HEK293 (cell line): ENCODE measurements around the gene SLC39A1.

Source experiments
- CTCF ChIA-PET: fragments of 350-600 bp; formaldehyde crosslinking; extraction: SDS; loops from one replicate; lab custom pipeline; 2021; ENCODE audit warnings: antibody characterized with exemption; lab: Yijun Ruan, JAX
- POLR2A ChIA-PET: fragments of 300-600 bp; formaldehyde crosslinking; extraction: SDS; loops from one replicate; lab custom pipeline; 2020; ENCODE audit warnings: antibody characterized with exemption, inconsistent platforms; lab: Yijun Ruan, JAX
- H3K27ac ChIP-seq: fragments of 200-500 bp; sonication (Bioruptor generic); 2 replicates; pipeline ENCODE4 v1.5.1; 2014; ENCODE audit warnings: low read depth, low read length, control low read depth, inconsistent platforms; ENCODE audit errors: extremely low read depth
- H3K36me3 ChIP-seq, 2 experiments: fragments of 200-500 bp in 1 of 2; sonication (Bioruptor generic) in 1 of 2; 1 replicate in 1 of 2; 2 replicates in 1 of 2; pipeline ENCODE4 v1.5.1; 2014 to 2017; ENCODE audit warnings: inconsistent platforms in 2 of 2, low read length in 2 of 2; ENCODE audit not compliant: control insufficient read depth in 2 of 2, insufficient read depth in 1 of 2
- H3K4me1 ChIP-seq: fragments of 200-500 bp; sonication (Bioruptor generic); 2 replicates; pipeline ENCODE4 v1.5.1; 2014; ENCODE audit warnings: mild to moderate bottlenecking, low read length, inconsistent platforms; ENCODE audit not compliant: control insufficient read depth, insufficient read depth
- H3K4me3 ChIP-seq: 2 replicates; pipeline ENCODE4 v1.5.1; 2011; ENCODE audit warnings: low read depth, mild to moderate bottlenecking, control low read depth, low read length, moderate library complexity
- H3K9me3 ChIP-seq: fragments of 200-500 bp; sonication (Bioruptor generic); 2 replicates; pipeline ENCODE4 v1.5.1; 2014; ENCODE audit warnings: low read depth, low read length, inconsistent platforms; ENCODE audit not compliant: control insufficient read depth, insufficient read depth
- ATF2 ChIP-seq: fragments of 450-650 bp; formaldehyde crosslinking; IDR thresholded peaks from 2 replicates; pipeline ENCODE4 v1.5.1; 2016; ENCODE audit warnings: missing biosample characterization, missing genetic modification characterization, low read depth
- BCL11B ChIP-seq: fragments of 450-650 bp; formaldehyde crosslinking; IDR thresholded peaks from 2 replicates; pipeline ENCODE4 v1.5.1; 2016; ENCODE audit warnings: low read depth, missing biosample characterization, missing genetic modification characterization
- GLIS1 ChIP-seq: fragments of 450-650 bp; formaldehyde crosslinking; IDR thresholded peaks from 2 replicates; pipeline ENCODE4 v1.5.1; 2016; ENCODE audit warnings: missing biosample characterization, missing genetic modification characterization
- HOXC10 ChIP-seq: sonication (generic); formaldehyde crosslinking; IDR thresholded peaks from 2 replicates; pipeline ENCODE4 v1.8.1; 2023; ENCODE audit warnings: mild to moderate bottlenecking, missing genetic modification reagents
- KLF16 ChIP-seq: fragments of 450-650 bp; formaldehyde crosslinking; IDR thresholded peaks from 2 replicates; pipeline ENCODE4 v1.5.1; 2017; ENCODE audit warnings: missing biosample characterization, missing genetic modification characterization
- MEIS1 ChIP-seq: sonication (generic); formaldehyde crosslinking; IDR thresholded peaks from 2 replicates; pipeline ENCODE4 v1.8.1; 2022; ENCODE audit warnings: missing genetic modification reagents, mild to moderate bottlenecking, borderline replicate concordance
- SP2 ChIP-seq: fragments of 450-650 bp; formaldehyde crosslinking; IDR thresholded peaks from 2 replicates; pipeline ENCODE4 v1.5.1; 2016; ENCODE audit warnings: missing biosample characterization, missing genetic modification characterization
- TCF7L2 ChIP-seq: IDR thresholded peaks from 2 replicates; pipeline ENCODE4 v1.6.1; 2011; ENCODE audit warnings: low read depth, mild to moderate bottlenecking, inconsistent platforms, low read length, moderate library complexity, borderline replicate concordance
- TRIM28 ChIP-seq: IDR thresholded peaks from 2 replicates; pipeline ENCODE4 v1.6.1; 2011; ENCODE audit warnings: low read length, control low read depth, borderline replicate concordance
- ZBTB17 ChIP-seq: fragments of 450-650 bp; formaldehyde crosslinking; IDR thresholded peaks from 2 replicates; pipeline ENCODE4 v1.5.1; 2016; ENCODE audit warnings: missing biosample characterization, missing genetic modification characterization
- ZFP41 ChIP-seq: fragments of 450-650 bp; formaldehyde crosslinking; IDR thresholded peaks from 2 replicates; pipeline ENCODE4 v1.5.1; 2016; ENCODE audit warnings: missing biosample characterization, missing genetic modification characterization, borderline replicate concordance
- ZNF121 ChIP-seq: fragments of 450-650 bp; formaldehyde crosslinking; IDR thresholded peaks from 2 replicates; pipeline ENCODE4 v1.5.1; 2016; ENCODE audit warnings: missing biosample characterization, missing genetic modification characterization
- ZNF18 ChIP-seq: fragments of 450-650 bp; formaldehyde crosslinking; IDR thresholded peaks from 2 replicates; pipeline ENCODE4 v1.5.1; 2016; ENCODE audit warnings: missing biosample characterization, missing genetic modification characterization
- ZNF211 ChIP-seq: fragments of 450-650 bp; formaldehyde crosslinking; IDR thresholded peaks from 2 replicates; pipeline ENCODE4 v1.5.1; 2016; ENCODE audit warnings: low read depth, missing biosample characterization, missing genetic modification characterization
- ZNF398 ChIP-seq: fragments of 450-650 bp; formaldehyde crosslinking; IDR thresholded peaks from 2 replicates; pipeline ENCODE4 v1.5.1; 2017; ENCODE audit warnings: missing biosample characterization, missing genetic modification characterization
- ZNF416 ChIP-seq: fragments of 450-650 bp; formaldehyde crosslinking; IDR thresholded peaks from 2 replicates; pipeline ENCODE4 v1.5.1; 2016; ENCODE audit warnings: missing biosample characterization, missing genetic modification characterization
- ZNF529 ChIP-seq: fragments of 450-650 bp; formaldehyde crosslinking; IDR thresholded peaks from 2 replicates; pipeline ENCODE4 v1.5.1; 2017; ENCODE audit warnings: missing genetic modification characterization, missing biosample characterization; ENCODE audit not compliant: insufficient replicate concordance
- ZNF530 ChIP-seq: fragments of 450-650 bp; formaldehyde crosslinking; IDR thresholded peaks from 2 replicates; pipeline ENCODE4 v1.5.1; 2016; ENCODE audit warnings: low read depth, missing biosample characterization, missing genetic modification characterization
- ZNF558 ChIP-seq: fragments of 450-650 bp; formaldehyde crosslinking; IDR thresholded peaks from 2 replicates; pipeline ENCODE4 v1.5.1; 2016; ENCODE audit warnings: missing biosample characterization, missing genetic modification characterization
- ZNF560 ChIP-seq: fragments of 450-650 bp; formaldehyde crosslinking; IDR thresholded peaks from 2 replicates; pipeline ENCODE4 v1.5.1; 2017; ENCODE audit warnings: missing biosample characterization, missing genetic modification characterization, borderline replicate concordance
- ZNF580 ChIP-seq: fragments of 450-650 bp; formaldehyde crosslinking; IDR thresholded peaks from 2 replicates; pipeline ENCODE4 v1.5.1; 2016; ENCODE audit warnings: missing biosample characterization, missing genetic modification characterization
- ZNF610 ChIP-seq: fragments of 450-650 bp; formaldehyde crosslinking; IDR thresholded peaks from 2 replicates; pipeline ENCODE4 v1.5.1; 2016; ENCODE audit warnings: missing biosample characterization, missing genetic modification characterization, borderline replicate concordance
- ZNF623 ChIP-seq: fragments of 450-650 bp; formaldehyde crosslinking; IDR thresholded peaks from 2 replicates; pipeline ENCODE4 v1.5.1; 2016; ENCODE audit warnings: missing biosample characterization, missing genetic modification characterization
- ZNF664 ChIP-seq: fragments of 450-650 bp; formaldehyde crosslinking; IDR thresholded peaks from 2 replicates; pipeline ENCODE4 v1.5.1; 2016; ENCODE audit warnings: missing biosample characterization, missing genetic modification characterization
- ZNF670 ChIP-seq: fragments of 450-650 bp; formaldehyde crosslinking; IDR thresholded peaks from 2 replicates; pipeline ENCODE4 v1.5.1; 2016; ENCODE audit warnings: missing biosample characterization, missing genetic modification characterization, low read depth
- ZNF747 ChIP-seq: fragments of 450-650 bp; formaldehyde crosslinking; IDR thresholded peaks from 2 replicates; pipeline ENCODE4 v1.5.1; 2016; ENCODE audit warnings: missing biosample characterization, missing genetic modification characterization
- ZNF792 ChIP-seq: fragments of 450-650 bp; formaldehyde crosslinking; IDR thresholded peaks from 2 replicates; pipeline ENCODE4 v1.5.1; 2016; ENCODE audit warnings: missing biosample characterization, missing genetic modification characterization
- ZSCAN23 ChIP-seq: fragments of 450-650 bp; formaldehyde crosslinking; IDR thresholded peaks from 2 replicates; pipeline ENCODE4 v1.5.1; 2016; ENCODE audit warnings: missing biosample characterization, missing genetic modification characterization

Gene SLC39A1

GRCh38 chr1:153940756-153941155, 22.6 kb downstream of the SLC39A1 start (continued):
- TF ChIP-seq ZNF398: no peak
- no peak for TF ChIP-seq KLF16 (tag by site-specific recombination)
- no peak for TF ChIP-seq ATF2 (tag by site-specific recombination)
- no peak for TF ChIP-seq BCL11B (tag by site-specific recombination)
- TF ChIP-seq ZNF558 (tag by site-specific recombination): no peak
- no peak for TF ChIP-seq ZNF670 (tag by site-specific recombination)

GRCh38 chr1:153939476-153939875, 23.9 kb downstream of the SLC39A1 start:
- H3K27ac ChIP-seq: no peak overlapping the region
- H3K36me3 ChIP-seq: peaks cover 4 to 88% of the 10 kb centered on the region in 2 experiments; a peak in 2 of 3 replicates
- CTCF ChIA-PET: no interaction called here
- H3K9me3 ChIP-seq: no peaks in the 10 kb centered on the region
- TF ChIP-seq ZNF664 (tag by site-specific recombination) (no peak), ZFP41 (tag by site-specific recombination) (no peak), ZSCAN23 (tag by site-specific recombination) (no peak), SP2 (tag by site-specific recombination) (no peak), TRIM28 (no peak)
- no peaks in the 10 kb centered on the region for H3K4me1 ChIP-seq
- H3K4me3 ChIP-seq: no peak overlapping the region
- POLR2A ChIA-PET: interaction anchor here (0.5 to 0.9 kb wide), 2 partner anchors 11 to 64 kb away, joined by 3 read pairs; no protein-coding TSS in a partner anchor

- POLR2A ChIA-PET: no interaction called here
- H3K27ac ChIP-seq: no peak overlapping the region
- CTCF ChIA-PET: no interaction called here
These were observed 24.3 kb downstream of the SLC39A1 start for GRCh38 chr1:153938996-153939395.

GRCh38 chr1:153937331-153937730, 26.0 kb downstream of the SLC39A1 start:
- TF ChIP-seq ZNF580 (tag by site-specific recombination) (no peak), ZBTB17 (tag by site-specific recombination) (no peak), ZNF610 (tag by site-specific recombination) (no peak), ZNF747 (tag by site-specific recombination) (no peak), ZNF211 (tag by site-specific recombination) (no peak), MEIS1 (CRISPR knock-in tag) (no peak), ZNF623 (tag by site-specific recombination) (no peak), ZNF18 (tag by site-specific recombination) (no peak), ZNF530 (tag by site-specific recombination) (no peak), ZNF529 (tag by site-specific recombination) (no peak), ZNF792 (no peak)
- H3K27ac ChIP-seq: no peak overlapping the region
- POLR2A ChIA-PET: no interaction called here
- H3K36me3 ChIP-seq: peaks cover 4 to 93% of the 10 kb centered on the region in 2 experiments; a peak in 2 of 3 replicates
- H3K9me3 ChIP-seq: no peaks in the 10 kb centered on the region
- H3K4me3 ChIP-seq: no peak overlapping the region
- CTCF ChIA-PET: interaction anchor here (1.0 kb wide), 1 partner anchor 9 kb away, joined by 4 read pairs; the partner anchor contains the start of gene DENND4B
- H3K4me1 ChIP-seq: no peaks in the 10 kb centered on the region

More at GRCh38 chr1:153938996-153939395, 24.3 kb downstream of the SLC39A1 start:
- Histone ChIP-seq H3K4me3 (no peak overlapping the region), H3K9me3 (no peaks in the 10 kb centered on the region), H3K36me3 (peaks cover 4 to 90% of the 10 kb centered on the region in 2 experiments; a peak in 2 of 3 replicates), H3K4me1 (no peaks in the 10 kb centered on the region)
- TF ChIP-seq ZNF416 (tag by site-specific recombination) (no peak), HOXC10 (CRISPR knock-in tag) (no peak), ZNF560 (tag by site-specific recombination) (no peak), SP2 (tag by site-specific recombination) (no peak), TCF7L2 (no peak), GLIS1 (tag by site-specific recombination) (no peak), ZNF121 (tag by site-specific recombination) (no peak)
